ENCODE results near the gene PTPN14.

The PTPN14 gene

DNA sequence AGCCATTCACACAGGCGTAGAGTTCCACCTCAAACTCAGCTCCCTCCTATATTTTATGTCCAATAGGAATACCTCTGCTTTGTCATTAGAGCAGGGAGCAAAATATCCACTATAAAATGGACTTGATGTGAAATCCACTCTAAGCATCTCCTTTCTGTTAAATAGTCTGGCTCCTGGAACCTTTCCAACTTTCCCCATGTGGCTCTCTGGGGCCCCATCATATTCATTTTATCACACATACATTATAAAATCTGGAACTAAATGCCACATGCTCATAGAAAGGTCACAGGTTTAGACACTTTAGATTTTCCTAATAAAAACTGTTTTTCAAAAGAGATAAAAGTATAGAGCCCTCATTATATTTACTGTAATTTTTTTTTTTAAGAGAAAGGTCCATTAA, 82.1 kb downstream of the PTPN14 start:
- ATAC-seq: no peak
- H3K27ac Mint-ChIP-seq: no peak overlapping the region
- H3K4me1 Mint-ChIP-seq: no peaks in the 10 kb centered on the region
- H3K36me3 Mint-ChIP-seq: no peaks in the 10 kb centered on the region
- DNase-seq (ENCODE audit: low spot score in 2 of 2): no peak
- H3K9me3 Mint-ChIP-seq: no peaks in the 10 kb centered on the region
- no peak overlapping the region for H3K4me3 Mint-ChIP-seq

DNA sequence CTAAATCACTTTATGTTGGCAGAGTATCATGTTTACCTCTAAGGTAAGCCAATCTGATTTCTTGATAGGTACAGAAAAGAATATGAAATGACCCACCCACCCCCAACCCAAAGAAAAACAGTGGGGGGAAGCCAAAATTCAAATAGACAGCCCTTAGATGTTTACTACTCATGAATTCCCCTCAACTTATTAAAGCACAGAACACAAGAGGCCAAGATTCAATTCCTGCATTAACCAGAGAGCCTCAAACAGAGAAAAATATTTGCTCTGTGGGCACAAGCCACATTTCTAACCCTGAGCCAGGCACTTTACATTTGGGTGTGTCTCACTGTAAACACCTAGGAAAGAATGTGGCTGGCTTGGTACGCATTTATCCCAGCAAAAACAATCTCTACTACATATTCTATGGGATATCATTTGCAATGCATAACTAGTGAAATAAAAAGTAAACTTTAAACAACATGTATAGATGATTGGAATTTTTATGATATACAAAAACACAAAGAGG, 84.3 kb downstream of the PTPN14 start:
- no peak for DNase-seq (ENCODE audit: low spot score in 2 of 2)
- no peak for ATAC-seq
- no peaks in the 10 kb centered on the region for H3K4me1 Mint-ChIP-seq
- H3K27ac Mint-ChIP-seq: no peak overlapping the region
- H3K36me3 Mint-ChIP-seq: no peaks in the 10 kb centered on the region
- no peak overlapping the region for H3K4me3 Mint-ChIP-seq
- H3K9me3 Mint-ChIP-seq: no peaks in the 10 kb centered on the region

DNA sequence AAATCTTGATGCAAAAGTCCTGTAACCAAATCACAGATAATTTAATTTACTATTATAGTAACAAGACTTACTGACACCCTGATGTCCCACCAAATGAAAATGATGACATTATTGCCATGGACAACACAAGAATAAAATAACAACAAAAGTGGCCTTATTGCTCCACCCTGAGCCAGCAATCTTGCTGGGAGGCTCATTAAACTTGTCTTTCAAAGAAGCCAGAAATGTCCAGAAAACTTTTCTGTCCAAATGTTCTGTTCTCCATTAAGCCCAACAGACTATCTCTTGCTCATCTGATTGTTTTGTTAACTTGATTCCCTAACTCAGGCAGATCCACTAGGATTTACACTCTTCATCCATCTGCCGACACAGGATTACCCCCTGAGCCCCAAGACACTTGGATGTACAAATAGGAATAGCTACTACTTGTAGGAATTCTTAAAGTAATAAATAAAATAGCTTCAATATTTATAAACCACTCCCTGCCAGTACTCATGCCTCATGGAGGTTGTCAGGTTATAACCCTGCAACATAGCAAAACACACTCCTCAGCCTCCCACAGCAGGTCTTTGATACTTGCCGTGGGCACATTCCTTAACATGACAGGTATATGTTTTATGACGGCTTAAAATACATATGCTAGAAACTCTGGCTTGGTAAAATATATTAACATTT, 84.9 kb downstream of the PTPN14 start:
- H3K9me3 Mint-ChIP-seq: no peaks in the 10 kb centered on the region
- ATAC-seq (no peak), DNase-seq (ENCODE audit: low spot score in 2 of 2) (no peak)
- H3K36me3 Mint-ChIP-seq: no peaks in the 10 kb centered on the region
- no peak overlapping the region for H3K27ac Mint-ChIP-seq
- H3K4me3 Mint-ChIP-seq: no peak overlapping the region
- no peaks in the 10 kb centered on the region for H3K4me1 Mint-ChIP-seq

DNA sequence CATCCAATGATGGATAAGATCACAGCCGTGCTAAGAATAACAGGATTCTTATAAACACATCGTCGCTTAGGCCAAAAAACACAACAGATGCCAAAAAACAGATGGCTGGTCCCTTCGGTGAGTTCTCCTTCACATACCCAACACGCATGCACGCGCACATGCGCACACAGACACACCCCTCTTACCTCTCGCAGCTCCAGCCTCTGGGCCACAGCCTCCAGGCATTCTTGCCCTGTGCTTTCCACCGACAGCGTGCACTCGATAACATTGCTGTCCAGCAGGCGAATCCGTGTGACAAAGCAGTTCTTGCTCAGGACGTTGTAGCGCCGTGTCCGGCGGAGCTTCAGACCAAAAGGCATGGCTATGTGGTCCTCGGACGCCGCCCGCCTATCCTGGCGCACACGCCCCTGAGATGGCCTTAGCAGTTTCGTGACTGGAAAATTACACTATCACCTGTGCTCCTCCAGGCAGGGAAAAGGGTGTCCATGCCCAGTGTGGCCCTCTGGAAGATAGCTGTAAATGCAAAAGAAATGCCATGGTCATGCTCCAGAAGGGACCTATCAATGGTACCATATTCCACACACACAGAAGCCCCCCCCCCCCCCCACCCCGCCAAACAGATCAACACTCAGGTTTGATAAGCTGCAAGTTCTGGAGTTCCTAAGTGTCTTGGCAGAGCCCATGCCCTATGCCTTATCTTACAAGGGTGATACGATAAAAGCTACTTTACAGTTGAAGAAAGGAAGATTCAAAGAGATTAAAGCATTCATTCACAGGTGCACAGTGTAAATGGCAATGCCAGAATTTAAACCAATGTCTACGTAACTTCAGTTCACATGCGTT, 86.7 kb downstream of the PTPN14 start:
- no peak for DNase-seq (ENCODE audit: low spot score in 2 of 2)
- Mint-ChIP-seq H3K9me3 (no peaks in the 10 kb centered on the region), H3K4me1 (no peaks in the 10 kb centered on the region), H3K27ac (no peak overlapping the region), H3K36me3 (no peaks in the 10 kb centered on the region), H3K4me3 (no peak overlapping the region)
- no peak for ATAC-seq

DNA sequence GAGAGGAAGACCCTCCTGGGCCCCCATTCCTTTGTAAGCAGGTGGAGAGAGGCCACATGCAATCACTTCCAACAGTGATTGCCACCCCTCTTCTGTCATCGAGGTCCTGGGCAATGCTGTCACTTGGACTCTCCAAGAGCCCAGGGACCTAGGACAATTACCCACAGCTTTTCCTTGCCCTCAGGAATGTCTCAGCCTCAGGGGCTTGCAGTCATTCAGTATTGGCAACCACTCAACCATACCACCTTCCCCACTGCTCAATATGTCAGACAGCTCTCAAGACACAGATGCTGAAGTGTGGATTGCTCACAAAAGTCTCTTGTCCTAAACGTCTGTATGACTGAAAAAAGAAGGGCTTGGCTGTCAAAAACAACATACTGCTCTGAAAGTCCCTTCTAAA, 87.8 kb downstream of the PTPN14 start:
- no peak for DNase-seq (ENCODE audit: low spot score in 2 of 2)
- no peak for ATAC-seq
- Mint-ChIP-seq H3K4me3 (no peak overlapping the region), H3K4me1 (no peaks in the 10 kb centered on the region), H3K36me3 (no peaks in the 10 kb centered on the region), H3K27ac (no peak overlapping the region), H3K9me3 (no peaks in the 10 kb centered on the region)

DNA sequence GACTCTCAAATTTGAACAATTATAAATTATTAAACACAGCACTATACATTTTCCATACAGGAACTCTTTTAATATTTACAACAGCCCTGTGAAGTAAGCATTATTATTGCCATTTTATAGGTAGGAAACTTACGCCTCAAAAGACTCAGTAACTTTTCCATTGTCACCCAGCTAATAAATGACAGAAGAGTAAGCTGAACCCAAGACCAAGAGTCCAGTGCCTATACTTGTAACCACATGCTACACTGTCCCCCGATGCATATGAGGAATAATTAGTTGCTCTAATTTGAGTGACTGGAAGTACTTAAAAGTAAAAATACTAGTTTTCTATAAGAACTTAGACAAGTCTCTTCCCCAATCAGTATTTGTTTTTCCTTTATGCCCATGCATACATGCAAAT, 88.5 kb downstream of the PTPN14 start:
- Mint-ChIP-seq H3K9me3 (no peaks in the 10 kb centered on the region), H3K4me3 (no peak overlapping the region), H3K4me1 (no peaks in the 10 kb centered on the region), H3K36me3 (no peaks in the 10 kb centered on the region), H3K27ac (no peak overlapping the region)
- DNase-seq (ENCODE audit: low spot score in 2 of 2) (no peak), ATAC-seq (no peak)

DNA sequence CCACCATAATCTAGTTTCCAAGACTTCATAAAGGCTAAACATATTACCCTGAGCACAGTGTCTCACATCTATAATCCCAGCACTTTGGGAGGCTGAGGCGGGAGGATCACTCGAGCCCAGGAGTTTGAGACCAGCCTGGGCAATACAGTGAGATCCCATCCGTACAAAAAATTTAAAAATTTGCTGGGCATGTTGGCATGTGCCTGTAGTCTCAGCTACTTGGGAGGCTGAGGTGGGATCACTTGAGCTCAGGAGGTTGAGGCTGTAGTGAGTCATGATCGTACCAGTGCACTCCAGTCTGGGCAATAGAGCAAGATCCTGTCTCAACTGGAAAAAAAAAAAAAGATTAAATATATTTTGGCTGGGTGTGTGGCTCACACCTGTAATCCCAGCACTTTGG, 90.1 kb downstream of the PTPN14 start:
- no peaks in the 10 kb centered on the region for H3K36me3 Mint-ChIP-seq
- no peaks in the 10 kb centered on the region for H3K4me1 Mint-ChIP-seq
- H3K4me3 Mint-ChIP-seq: no peak overlapping the region
- no peak overlapping the region for H3K27ac Mint-ChIP-seq
- ATAC-seq (no peak), DNase-seq (ENCODE audit: low spot score in 2 of 2) (no peak)
- no peaks in the 10 kb centered on the region for H3K9me3 Mint-ChIP-seq

DNA sequence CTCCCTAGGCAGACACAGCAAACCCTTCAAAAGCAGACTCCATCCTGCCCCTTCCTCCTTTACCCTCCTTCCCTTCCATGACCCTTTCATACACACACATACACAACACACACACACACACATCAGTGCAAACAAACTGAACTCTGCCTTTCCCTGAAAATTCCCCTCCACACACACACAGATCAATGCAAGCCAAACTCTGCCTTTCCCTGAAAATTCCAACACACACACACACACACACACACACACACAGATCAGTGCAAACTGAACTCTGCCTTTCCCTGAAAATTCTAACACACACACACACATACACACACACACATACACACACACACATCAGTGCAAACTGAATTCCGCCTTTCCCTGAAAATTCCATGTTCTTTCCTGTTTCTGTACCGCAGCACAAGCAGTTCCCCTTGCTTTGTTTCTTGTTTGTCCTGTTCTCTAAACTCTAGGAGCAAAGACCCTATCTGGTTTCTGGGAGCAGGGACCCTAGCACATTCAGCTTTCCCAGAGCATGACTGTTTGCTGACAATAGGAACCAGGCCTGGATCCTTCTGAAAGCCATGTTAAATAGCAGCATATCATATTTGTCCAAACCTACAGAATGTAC, 91.0 kb downstream of the PTPN14 start:
- no peak for DNase-seq (ENCODE audit: low spot score in 2 of 2)
- H3K27ac Mint-ChIP-seq: no peak overlapping the region
- ATAC-seq: no peak
- no peak overlapping the region for H3K4me3 Mint-ChIP-seq
- H3K36me3 Mint-ChIP-seq: no peaks in the 10 kb centered on the region
- H3K9me3 Mint-ChIP-seq: no peaks in the 10 kb centered on the region
- H3K4me1 Mint-ChIP-seq: peaks cover 1% of the 10 kb centered on the region

DNA sequence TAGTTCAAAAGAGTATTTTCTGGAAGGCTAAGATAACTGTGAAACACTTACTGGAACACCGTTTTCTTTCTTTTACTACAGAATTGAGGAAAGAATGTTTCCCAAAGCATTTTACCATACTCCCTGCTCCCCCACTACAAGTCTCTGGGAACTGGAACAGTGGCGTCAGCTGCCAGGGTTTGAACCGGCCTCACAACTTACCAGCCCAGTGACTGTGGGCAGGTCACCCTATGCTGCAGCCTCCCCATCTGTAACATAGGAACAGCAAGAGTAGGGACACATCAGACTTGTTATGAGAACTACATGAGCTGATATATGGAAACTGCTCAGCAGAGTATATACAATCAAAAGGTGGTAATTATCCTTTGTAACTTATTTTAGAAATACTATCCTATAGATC, 91.5 kb downstream of the PTPN14 start:
- Mint-ChIP-seq H3K4me3 (no peak overlapping the region), H3K4me1 (peaks cover 7% of the 10 kb centered on the region), H3K27ac (no peak overlapping the region), H3K9me3 (no peaks in the 10 kb centered on the region), H3K36me3 (no peaks in the 10 kb centered on the region)
- DNase-seq (ENCODE audit: low spot score in 2 of 2) (no peak), ATAC-seq (no peak)

DNA sequence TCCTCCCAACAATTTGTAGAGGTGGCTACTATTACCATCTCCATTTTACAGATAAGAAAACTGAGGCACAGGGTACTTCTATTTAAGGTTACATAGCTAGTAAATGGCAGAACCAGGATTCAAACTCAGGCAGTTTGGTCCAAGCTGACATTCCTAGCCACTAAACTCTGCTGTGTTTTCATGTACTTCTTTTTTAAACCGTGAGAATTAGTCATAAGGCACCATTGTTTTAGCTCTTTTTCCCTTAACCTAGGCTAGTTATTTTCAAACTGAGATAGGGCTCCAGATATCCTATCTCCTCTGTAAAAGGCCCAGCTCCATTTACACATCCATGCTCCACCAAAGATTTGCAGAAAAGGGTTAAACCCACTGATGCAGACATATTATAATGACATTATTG, 92.9 kb downstream of the PTPN14 start:
- Mint-ChIP-seq H3K27ac (no peak overlapping the region), H3K4me3 (no peak overlapping the region), H3K4me1 (peaks cover 7% of the 10 kb centered on the region), H3K36me3 (no peaks in the 10 kb centered on the region), H3K9me3 (no peaks in the 10 kb centered on the region)
- ATAC-seq (no peak), DNase-seq (ENCODE audit: low spot score in 2 of 2) (no peak)

DNA sequence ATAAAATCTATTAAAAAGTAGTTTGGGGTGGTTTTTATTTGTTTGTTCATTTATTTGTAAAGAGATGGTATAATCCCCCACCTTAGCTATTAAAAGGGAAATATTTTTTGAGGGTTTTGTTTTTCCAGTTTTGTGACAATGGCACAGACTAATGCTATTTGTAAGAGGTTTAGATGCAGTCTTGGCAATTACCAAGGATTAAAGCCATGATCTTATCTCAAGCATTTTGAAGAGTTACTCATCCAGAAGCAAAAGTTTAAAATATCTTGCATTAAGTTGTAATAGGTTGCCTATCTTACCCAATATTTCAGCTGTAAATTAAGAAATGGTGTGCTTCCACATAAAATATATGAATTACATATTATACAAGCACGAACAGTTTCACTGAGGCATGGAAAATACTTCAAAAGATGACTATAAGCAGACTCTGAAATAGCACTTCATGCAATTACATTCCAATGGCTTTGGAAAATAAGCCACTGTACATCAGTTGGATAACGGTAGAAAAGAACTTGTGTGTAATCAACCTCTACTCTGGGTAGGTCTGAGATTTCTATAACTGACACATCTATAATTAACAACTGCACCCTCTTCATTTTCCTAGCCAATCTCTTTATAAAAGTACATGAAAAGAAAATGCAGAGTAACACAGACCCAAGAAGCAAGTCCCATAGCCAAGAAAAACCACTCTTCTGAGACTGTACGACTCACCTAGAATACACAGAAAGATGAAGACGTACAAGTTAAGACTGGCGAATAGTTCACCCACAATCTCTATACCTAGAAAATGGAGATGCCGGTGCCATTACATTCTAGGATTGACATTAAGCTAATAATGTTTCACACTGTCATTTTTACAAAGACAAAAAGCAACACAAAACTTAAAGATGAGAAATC, 95.2 kb downstream of the PTPN14 start:
- no peak for DNase-seq (ENCODE audit: low spot score in 2 of 2)
- Mint-ChIP-seq H3K36me3 (no peaks in the 10 kb centered on the region), H3K9me3 (no peaks in the 10 kb centered on the region), H3K27ac (no peak overlapping the region), H3K4me3 (no peak overlapping the region), H3K4me1 (peaks cover 7% of the 10 kb centered on the region)
- ATAC-seq: no peak

DNA sequence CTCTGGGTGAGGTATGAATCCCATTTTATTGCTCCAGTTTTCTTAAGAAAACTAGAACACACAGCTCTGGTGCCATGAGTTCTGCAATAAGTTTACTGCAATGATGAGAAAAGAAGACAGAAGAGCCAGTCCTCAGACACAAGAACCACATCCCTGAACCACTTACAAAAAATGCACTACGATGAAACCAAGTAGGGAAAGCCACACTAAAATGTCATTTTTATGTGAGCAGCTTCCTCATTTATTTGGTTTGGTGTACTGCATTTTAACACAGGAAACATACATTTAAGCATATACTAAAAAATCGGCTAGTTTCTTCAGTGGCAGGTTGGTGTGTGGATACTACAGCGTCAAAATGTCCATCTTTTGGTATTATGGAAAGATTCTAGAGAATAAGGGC, 95.9 kb downstream of the PTPN14 start:
- Mint-ChIP-seq H3K9me3 (no peaks in the 10 kb centered on the region), H3K36me3 (no peaks in the 10 kb centered on the region), H3K4me3 (no peak overlapping the region), H3K4me1 (peaks cover 7% of the 10 kb centered on the region), H3K27ac (no peak overlapping the region)
- no peak for DNase-seq (ENCODE audit: low spot score in 2 of 2)
- no peak for ATAC-seq

DNA sequence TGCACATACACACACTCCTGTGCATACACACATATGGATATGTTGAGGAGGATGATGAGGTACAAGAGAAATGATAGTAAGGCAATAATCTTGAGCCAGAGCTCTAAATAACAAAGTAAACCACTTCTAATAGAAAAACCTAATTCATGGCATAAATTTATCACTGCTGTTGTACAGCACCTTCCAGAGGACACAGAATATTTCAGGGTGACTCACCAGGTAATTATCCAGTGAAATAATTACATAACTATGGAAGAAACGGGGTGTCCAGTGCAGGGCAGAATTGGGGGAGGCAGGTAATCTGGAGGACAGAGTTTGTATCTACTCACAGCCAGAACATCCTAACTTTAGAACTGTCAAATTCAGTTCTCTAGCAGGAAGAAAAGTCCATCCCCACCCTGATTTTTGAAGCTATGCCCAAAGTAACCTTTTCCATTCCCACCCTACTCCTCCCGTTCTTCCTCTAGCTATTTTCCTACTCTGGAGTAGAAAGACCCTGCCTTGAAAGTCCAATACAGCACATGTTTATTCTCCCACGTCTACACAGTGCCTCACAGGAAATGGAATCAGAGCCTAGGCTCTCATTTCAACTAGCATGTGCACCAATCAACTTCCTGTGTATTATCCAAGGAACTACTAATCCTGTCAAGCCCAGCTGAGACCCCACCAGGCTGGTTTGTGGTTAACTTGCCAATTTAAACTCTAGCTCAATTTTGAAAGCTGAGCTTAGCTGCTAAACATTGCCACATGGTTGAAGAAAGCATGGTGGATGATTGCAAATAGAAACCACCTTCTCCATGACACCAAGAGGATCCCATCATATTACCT, 96.6 kb downstream of the PTPN14 start:
- ATAC-seq (no peak), DNase-seq (ENCODE audit: low spot score in 2 of 2) (no peak)
- Mint-ChIP-seq H3K9me3 (no peaks in the 10 kb centered on the region), H3K4me1 (peaks cover 7% of the 10 kb centered on the region), H3K36me3 (no peaks in the 10 kb centered on the region), H3K4me3 (no peak overlapping the region), H3K27ac (no peak overlapping the region)

DNA sequence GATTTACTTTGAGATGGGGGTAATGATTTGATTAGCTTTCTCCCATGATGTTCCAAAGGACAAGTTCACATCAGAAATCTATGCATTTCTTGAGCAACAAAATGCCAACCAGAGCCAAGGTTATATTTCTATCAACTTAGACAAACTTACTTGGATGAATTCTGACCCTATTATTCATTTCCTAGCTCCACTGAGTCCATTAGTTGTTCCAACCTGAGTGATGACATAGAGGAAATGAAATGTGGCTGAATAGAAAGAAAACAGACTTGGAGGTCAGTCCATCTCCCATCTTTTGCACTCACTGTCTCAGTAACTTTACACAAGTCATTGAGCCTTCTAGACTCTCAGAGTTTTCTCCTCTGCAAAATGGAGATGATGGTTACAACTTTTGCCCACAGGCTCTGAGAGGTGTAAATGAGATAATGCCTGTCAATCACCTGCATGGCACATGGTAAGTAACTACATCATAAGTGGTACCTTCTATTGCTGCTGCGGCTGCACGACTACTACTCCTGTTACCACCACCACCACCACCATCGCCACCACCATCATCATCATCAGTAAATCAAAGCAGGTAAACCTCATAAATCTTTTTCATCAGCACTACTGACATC, 98.2 kb downstream of the PTPN14 start:
- no peak for DNase-seq (ENCODE audit: low spot score in 2 of 2)

More for the DNA sequence above, 98.2 kb downstream of the PTPN14 start:
- Mint-ChIP-seq H3K4me3 (no peak overlapping the region), H3K36me3 (no peaks in the 10 kb centered on the region), H3K4me1 (peaks cover 7% of the 10 kb centered on the region), H3K27ac (no peak overlapping the region), H3K9me3 (no peaks in the 10 kb centered on the region)
- no peak for ATAC-seq
